HEK293 (cell line): ENCODE data around the gene GBP1.

ENCODE experiments used
- MYNN ChIP-seq: fragments of 450-650 bp; formaldehyde crosslinking; IDR thresholded peaks from 2 replicates; pipeline ENCODE4 v1.5.1; 2016; ENCODE audit warnings: missing biosample characterization, missing genetic modification characterization, borderline replicate concordance
- ZBTB49 ChIP-seq: fragments of 450-650 bp; formaldehyde crosslinking; IDR thresholded peaks from 2 replicates; pipeline ENCODE4 v1.5.1; 2016; ENCODE audit warnings: missing biosample characterization, missing genetic modification characterization, low read depth
- ZNF626 ChIP-seq: fragments of 450-650 bp; sonication (Bioruptor Pico); formaldehyde crosslinking; IDR thresholded peaks from 2 replicates; pipeline ENCODE4 v1.5.1; 2018; ENCODE audit warnings: missing biosample characterization, missing genetic modification characterization, inconsistent platforms

GRCh38 chr1:89089962-89090361 lies 25.0 kb upstream of the GBP1 start:
- TF ChIP-seq ZNF626 (tag by site-specific recombination), result no peak
- no peak for TF ChIP-seq MYNN (tag by site-specific recombination)
- no peak for TF ChIP-seq ZBTB49 (tag by site-specific recombination)
